Measurements from ENCODE around the gene PLXNA4.

PLXNA4 gene

GRCh38 chr7:132580277-132580676 lies 4.0 kb upstream of the PLXNA4 start:
- no peak for TF ChIP-seq Cebpa-rat (IDR thresholded peaks at IDR 0.05)
- H3K9me3 ChIP-seq (replicated peaks in 1 of 11), result no peaks in the 10 kb centered on the region
- no peak overlapping the region for H3K9ac ChIP-seq
- H3K4me3 ChIP-seq, result no peak overlapping the region
- no peaks in the 10 kb centered on the region for H3K36me3 ChIP-seq
- no peak overlapping the region for H3K27ac ChIP-seq
- H3K27me3 ChIP-seq, result peaks cover 37 to 45% (median 40%) of the 10 kb centered on the region in 11 experiments
- no peak overlapping the region for H3K4me2 ChIP-seq
- peaks cover 0 to 28% (median 18%) of the 10 kb centered on the region in 11 experiments; a peak in 16 of 22 replicates for H4K20me1 ChIP-seq
- peaks cover 8 to 19% (median 14%) of the 10 kb centered on the region in 10 experiments; a peak in 19 of 20 replicates for H3K4me1 ChIP-seq

- Histone ChIP-seq H3K4me3 (no peak overlapping the region), H3K27ac (no peak overlapping the region), H3K27me3 (peaks cover 46 to 54% (median 49%) of the 10 kb centered on the region in 11 experiments), H3K4me1 (peaks cover 8 to 19% (median 15%) of the 10 kb centered on the region in 10 experiments; a peak in 19 of 20 replicates), H3K4me2 (no peak overlapping the region), H4K20me1 (peaks cover 0 to 35% (median 23%) of the 10 kb centered on the region in 11 experiments; a peak in 16 of 22 replicates), H3K9ac (no peak overlapping the region), H3K36me3 (no peaks in the 10 kb centered on the region), H3K9me3 (replicated peaks in 1 of 11) (no peaks in the 10 kb centered on the region)
- no peak for TF ChIP-seq Cebpa-rat (IDR thresholded peaks at IDR 0.05)
Measured at GRCh38 chr7:132579260-132579899, 3.1 kb upstream of the PLXNA4 start.

- peaks cover 51 to 60% (median 54%) of the 10 kb centered on the region in 11 experiments for H3K27me3 ChIP-seq
- no peak for TF ChIP-seq Cebpa-rat (IDR thresholded peaks at IDR 0.05)
Measured at GRCh38 chr7:132578826-132579225, 2.6 kb upstream of the PLXNA4 start.

GRCh38 chr7:132578050-132578370 lies 1.7 kb upstream of the PLXNA4 start:
- H3K4me2 ChIP-seq, result peak overlapping the region in 3 of 11 experiments; percentile 98 to 99 (median 99); a peak in 5 of 22 replicates
- no peak for TF ChIP-seq Cebpa-rat (IDR thresholded peaks at IDR 0.05)
- peaks cover 0 to 46% (median 25%) of the 10 kb centered on the region in 11 experiments; a peak in 16 of 22 replicates for H4K20me1 ChIP-seq
- no peaks in the 10 kb centered on the region for H3K36me3 ChIP-seq
- no peaks in the 10 kb centered on the region for H3K9me3 ChIP-seq (replicated peaks in 1 of 11)
- H3K4me3 ChIP-seq, result no peak overlapping the region; a peak in 1 of 20 replicates
- no peak overlapping the region for H3K27ac ChIP-seq
- H3K27me3 ChIP-seq, result peaks cover 60 to 68% (median 62%) of the 10 kb centered on the region in 11 experiments
- no peak overlapping the region for H3K9ac ChIP-seq
- peaks cover 8 to 19% (median 15%) of the 10 kb centered on the region in 10 experiments; a peak in 19 of 20 replicates for H3K4me1 ChIP-seq

More at GRCh38 chr7:132578826-132579225, 2.6 kb upstream of the PLXNA4 start:
- no peak overlapping the region for H3K9ac ChIP-seq
- no peak overlapping the region for H3K4me3 ChIP-seq
- H3K36me3 ChIP-seq, result no peaks in the 10 kb centered on the region
- H3K4me1 ChIP-seq, result peaks cover 8 to 19% (median 15%) of the 10 kb centered on the region in 10 experiments; a peak in 19 of 20 replicates
- H4K20me1 ChIP-seq, result peaks cover 0 to 41% (median 25%) of the 10 kb centered on the region in 11 experiments; a peak in 16 of 22 replicates
- H3K4me2 ChIP-seq, result no peak overlapping the region
- no peak overlapping the region for H3K27ac ChIP-seq
- no peaks in the 10 kb centered on the region for H3K9me3 ChIP-seq (replicated peaks in 1 of 11)

- no peak overlapping the region for H3K27ac ChIP-seq
- H3K27me3 ChIP-seq, result peaks cover 65 to 74% (median 68%) of the 10 kb centered on the region in 11 experiments
- no peaks in the 10 kb centered on the region for H3K36me3 ChIP-seq
- H4K20me1 ChIP-seq, result peaks cover 0 to 46% (median 25%) of the 10 kb centered on the region in 11 experiments; a peak in 16 of 22 replicates
- no peaks in the 10 kb centered on the region for H3K9me3 ChIP-seq (replicated peaks in 1 of 11)
- H3K4me1 ChIP-seq, result peaks cover 8 to 19% (median 15%) of the 10 kb centered on the region in 10 experiments; a peak in 19 of 20 replicates
- H3K9ac ChIP-seq, result peak overlapping the region; percentile 13 to 64 (median 56); a peak in 15 of 22 replicates
- peak overlapping the region; percentile 94 to 99 (median 99) for H3K4me2 ChIP-seq
- TF ChIP-seq Cebpa-rat (IDR thresholded peaks at IDR 0.05), result no peak
- peak overlapping the region; percentile 60 to 76 (median 66) for H3K4me3 ChIP-seq
Measured at GRCh38 chr7:132577206-132578049, 1.2 kb upstream of the PLXNA4 start.

GRCh38 chr7:132576721-132577085 lies 433 bp upstream of the PLXNA4 start:
- Histone ChIP-seq H3K9ac (peak overlapping the region; percentile 13 to 64 (median 56); a peak in 18 of 22 replicates), H3K36me3 (no peaks in the 10 kb centered on the region), H3K4me2 (peak overlapping the region; percentile 94 to 99 (median 99)), H3K27ac (no peak overlapping the region), H3K9me3 (replicated peaks in 1 of 11) (no peaks in the 10 kb centered on the region), H3K4me1 (peaks cover 8 to 22% (median 16%) of the 10 kb centered on the region in 10 experiments; a peak in 19 of 20 replicates), H3K4me3 (peak overlapping the region; percentile 60 to 76 (median 66)), H4K20me1 (peaks cover 0 to 46% (median 25%) of the 10 kb centered on the region in 11 experiments; a peak in 16 of 22 replicates), H3K27me3 (peaks cover 69 to 81% (median 74%) of the 10 kb centered on the region in 11 experiments)
- TF ChIP-seq Cebpa-rat (IDR thresholded peaks at IDR 0.05), result no peak

- peak overlapping the region; percentile 94 to 99 (median 99); a peak in 21 of 22 replicates for H3K4me2 ChIP-seq
- peak overlapping the region; percentile 60 to 76 (median 66); a peak in 14 of 20 replicates for H3K4me3 ChIP-seq
- no peaks in the 10 kb centered on the region for H3K36me3 ChIP-seq
- peaks cover 0 to 46% (median 25%) of the 10 kb centered on the region in 11 experiments; a peak in 16 of 22 replicates for H4K20me1 ChIP-seq
- peak overlapping the region in 1 of 11 experiments; percentile 64; a peak in 1 of 22 replicates for H3K9ac ChIP-seq
- TF ChIP-seq Cebpa-rat (IDR thresholded peaks at IDR 0.05), result no peak
- H3K4me1 ChIP-seq, result peaks cover 8 to 23% (median 16%) of the 10 kb centered on the region in 10 experiments; a peak in 19 of 20 replicates
- no peak overlapping the region for H3K27ac ChIP-seq
- H3K9me3 ChIP-seq (replicated peaks in 1 of 11), result no peaks in the 10 kb centered on the region
- peaks cover 69 to 88% (median 78%) of the 10 kb centered on the region in 11 experiments for H3K27me3 ChIP-seq
Measured at GRCh38 chr7:132575419-132575981, 770 bp downstream of the PLXNA4 start.

GRCh38 chr7:132574223-132574622 lies 2.0 kb downstream of the PLXNA4 start:
- peaks cover 0 to 46% (median 25%) of the 10 kb centered on the region in 11 experiments; a peak in 16 of 22 replicates for H4K20me1 ChIP-seq
- H3K36me3 ChIP-seq, result no peaks in the 10 kb centered on the region
- H3K9ac ChIP-seq, result no peak overlapping the region
- peaks cover 8 to 27% (median 16%) of the 10 kb centered on the region in 10 experiments; a peak in 19 of 20 replicates for H3K4me1 ChIP-seq
- no peak overlapping the region for H3K4me3 ChIP-seq
- no peak for TF ChIP-seq Cebpa-rat (IDR thresholded peaks at IDR 0.05)
- peaks cover 69 to 82% (median 75%) of the 10 kb centered on the region in 11 experiments for H3K27me3 ChIP-seq
- H3K9me3 ChIP-seq (replicated peaks in 1 of 11), result no peaks in the 10 kb centered on the region
- H3K4me2 ChIP-seq, result no peak overlapping the region
- H3K27ac ChIP-seq, result no peak overlapping the region
